Medulla oblongata (tissue), 1 donor: ENCODE results near the gene PPP1R7.

Source experiments
- DNase-seq: peaks from one replicate; pipeline ENCODE4 v3.0.0-alpha.2; 2015; ENCODE audit errors: extremely low spot score

PPP1R7 gene

DNA sequence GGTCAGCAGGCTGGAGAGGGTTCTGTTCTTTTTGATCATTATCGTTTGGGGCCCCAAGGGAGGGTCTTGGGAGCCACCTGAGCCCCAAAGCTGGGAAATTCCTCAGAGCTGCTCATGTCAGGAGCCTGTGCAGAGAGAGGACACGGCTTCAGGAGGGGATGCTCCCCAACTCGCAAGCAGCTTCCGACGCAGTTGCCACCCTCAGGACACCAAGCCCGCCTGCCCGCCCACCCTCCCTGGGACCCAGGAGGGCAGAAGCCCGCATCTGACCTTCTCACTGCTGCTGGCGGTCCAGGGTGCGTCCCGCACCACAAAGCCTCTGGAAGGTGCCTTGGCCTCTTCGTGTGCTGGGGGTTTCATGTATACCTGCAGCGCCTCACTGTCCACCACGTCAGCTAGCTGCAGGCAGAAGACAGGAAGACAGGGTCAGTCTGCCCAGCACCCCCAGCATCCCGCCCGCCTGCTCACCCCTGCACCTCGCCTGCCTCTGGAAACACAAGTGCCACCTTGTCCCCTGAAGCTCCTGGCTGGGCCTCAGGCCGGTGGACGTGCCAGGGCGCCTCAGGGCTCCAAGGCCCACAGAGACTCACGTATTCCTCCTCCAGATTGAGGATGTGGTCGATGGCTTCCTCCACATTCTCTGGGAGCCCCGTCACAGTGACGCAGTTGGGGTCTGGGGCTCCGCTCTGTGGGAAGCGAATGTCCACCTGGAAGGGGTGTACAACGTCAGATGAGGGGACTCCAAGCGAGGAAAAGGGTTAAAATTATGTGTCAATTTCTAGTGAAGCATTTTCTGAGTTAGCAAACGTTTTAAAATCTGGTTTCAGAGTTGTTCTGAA lies 79.5 kb downstream of the PPP1R7 start:
- no peak for DNase-seq

DNA sequence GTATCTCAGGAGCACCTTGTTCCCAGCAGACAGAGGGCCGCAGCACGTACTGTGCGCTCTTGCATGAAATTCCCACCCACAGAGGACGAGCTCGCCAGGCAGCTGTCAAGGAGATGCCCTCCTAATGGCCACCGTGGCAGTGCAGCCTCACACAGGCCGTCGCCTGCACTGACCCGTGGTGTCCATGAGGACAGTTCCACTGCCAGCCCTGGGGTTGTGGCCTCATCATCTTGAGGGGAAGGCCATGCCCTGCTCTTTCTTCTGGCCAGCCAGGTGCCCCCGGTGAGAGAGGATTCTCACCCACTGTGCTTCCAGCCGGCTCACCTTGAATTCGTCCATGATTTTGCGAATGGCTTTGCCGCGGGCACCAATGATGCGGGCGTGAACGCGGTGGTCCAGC lies 80.2 kb downstream of the PPP1R7 start:
- DNase-seq, result no peak

DNA sequence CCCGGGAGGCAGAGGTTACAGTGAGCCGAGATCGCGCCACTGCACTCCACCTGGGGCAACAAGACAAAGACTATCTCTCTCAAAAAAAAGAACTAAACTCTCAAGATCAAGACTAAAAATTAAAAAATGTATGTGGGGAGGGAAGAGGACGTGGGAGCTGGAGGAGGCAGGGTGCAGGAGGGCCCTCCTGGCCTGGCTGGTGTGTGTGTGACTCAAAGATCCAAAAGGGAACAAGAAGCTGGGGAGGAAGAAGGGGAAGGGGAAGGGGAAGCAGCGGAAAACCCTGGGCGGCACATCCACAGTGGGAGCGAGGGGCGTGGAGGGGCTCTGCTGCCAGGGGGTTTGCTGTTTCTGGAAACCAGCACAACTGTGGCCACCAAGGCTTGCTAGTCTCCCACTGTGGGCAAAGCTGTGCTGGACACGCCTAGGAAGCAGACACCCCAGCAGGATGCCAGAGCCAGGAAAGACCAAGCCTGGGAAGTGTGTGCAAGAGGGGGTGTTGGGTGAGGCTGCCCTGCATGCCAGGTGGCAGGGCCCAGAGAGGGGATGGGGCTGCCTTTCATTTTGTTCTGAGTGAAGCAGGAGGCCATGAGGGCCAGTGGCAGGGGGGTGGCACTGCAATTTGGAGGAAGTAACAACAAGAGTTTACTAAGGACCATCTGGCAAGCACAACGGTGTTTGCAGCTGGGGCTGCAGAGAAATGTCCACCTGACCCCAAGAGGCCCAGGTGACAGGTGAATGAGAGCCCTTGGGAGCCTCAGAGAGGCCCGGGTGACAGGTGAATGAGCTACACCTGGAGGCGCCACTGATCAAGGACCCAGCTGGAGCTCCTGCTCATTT lies 82.7 kb downstream of the PPP1R7 start:
- DNase-seq, result no peak
